Measurements from ENCODE around the gene SNTG2.

- TF ChIP-seq CTCF (IDR thresholded peaks at IDR 0.05) (no peak), POLR2A (IDR thresholded peaks at IDR 0.05) (no peak)
These were observed 319.2 kb downstream of the SNTG2 start for GRCh38 chr2:1269812-1270211.
